Right forelimb (tissue), 1 donor: Measurements from ENCODE around the gene MYOZ3.

Experiments used
- DNase-seq: peaks from one replicate; pipeline ENCODE4 v3.0.0-alpha.2; 2018

Gene MYOZ3

GRCh38 chr5:150659360-150660107 lies 1.5 kb upstream of the MYOZ3 start:
- DNase-seq = no peak

GRCh38 chr5:150660108-150660831 lies 781 bp upstream of the MYOZ3 start:
- DNase-seq = no peak

GRCh38 chr5:150661821-150662596 lies 958 bp downstream of the MYOZ3 start:
- no peak for DNase-seq

- peak; percentile 31 for DNase-seq
Observed at GRCh38 chr5:150662731-150663516, 1.9 kb downstream of the MYOZ3 start.

GRCh38 chr5:150663936-150664335 lies 2.9 kb downstream of the MYOZ3 start:
- no peak for DNase-seq

- no peak for DNase-seq
Observed at GRCh38 chr5:150665044-150665443, 4.0 kb downstream of the MYOZ3 start.

GRCh38 chr5:150670275-150670947 lies 9.4 kb downstream of the MYOZ3 start:
- peak; percentile 37 for DNase-seq

GRCh38 chr5:150670948-150671310 lies 9.9 kb downstream of the MYOZ3 start:
- peak; percentile 42 for DNase-seq

GRCh38 chr5:150671509-150672236 lies 10.6 kb downstream of the MYOZ3 start:
- DNase-seq = peak; percentile 48

- DNase-seq = peak; percentile 76
Observed at GRCh38 chr5:150672237-150672883, 11.3 kb downstream of the MYOZ3 start.

- peak; percentile 49 for DNase-seq
Observed at GRCh38 chr5:150672884-150673275, 11.8 kb downstream of the MYOZ3 start.

- peak; percentile 92 for DNase-seq
Observed at GRCh38 chr5:150674341-150674821, 13.3 kb downstream of the MYOZ3 start.

- DNase-seq = no peak
Observed at GRCh38 chr5:150675069-150675468, 14.0 kb downstream of the MYOZ3 start.

GRCh38 chr5:150676578-150676977 lies 15.5 kb downstream of the MYOZ3 start:
- no peak for DNase-seq

GRCh38 chr5:150689120-150689519 lies 28.1 kb downstream of the MYOZ3 start:
- DNase-seq = no peak

GRCh38 chr5:150690760-150691159 lies 29.7 kb downstream of the MYOZ3 start:
- no peak for DNase-seq

- no peak for DNase-seq
Observed at GRCh38 chr5:150692276-150692675, 31.2 kb downstream of the MYOZ3 start.

GRCh38 chr5:150694612-150695011 lies 33.6 kb downstream of the MYOZ3 start:
- DNase-seq = no peak

GRCh38 chr5:150700246-150700593 lies 39.2 kb downstream of the MYOZ3 start:
- DNase-seq = no peak

- peak; percentile 95 for DNase-seq
Observed at GRCh38 chr5:150700594-150701377, 39.7 kb downstream of the MYOZ3 start, which contains the start of gene RBM22. Gene RBM22, minus strand, starts transcription at chr5:150701062. Its CDS starts 77 bp downstream, at chr5:150700985.
